Renal cortical epithelial cell (primary cell): Measurements from ENCODE around the gene NECTIN4. TPM values are rescaled to one million over a fixed set of nuclear protein-coding genes. Genes with fewer than 3 reads are reported as not detected.
A peak's percentile ranks its signal among the peaks of the same experiment; 100 is the strongest.

Experiments
- DNase-seq: peaks from one replicate; pipeline ENCODE4 v3.0.0-alpha.2; 2011; ENCODE audit warnings: low read depth
- total RNA-seq: library from RNA; depleted of rRNA; stranded (reverse); fragments of >200 nt; gene quantifications from 2 replicates; pipeline ENCODE4 v1.2.3, GENCODE V29; 2014

Gene NECTIN4
- total RNA-seq, 1 donor from 2014 or later: 0.75 TPM

DNA sequence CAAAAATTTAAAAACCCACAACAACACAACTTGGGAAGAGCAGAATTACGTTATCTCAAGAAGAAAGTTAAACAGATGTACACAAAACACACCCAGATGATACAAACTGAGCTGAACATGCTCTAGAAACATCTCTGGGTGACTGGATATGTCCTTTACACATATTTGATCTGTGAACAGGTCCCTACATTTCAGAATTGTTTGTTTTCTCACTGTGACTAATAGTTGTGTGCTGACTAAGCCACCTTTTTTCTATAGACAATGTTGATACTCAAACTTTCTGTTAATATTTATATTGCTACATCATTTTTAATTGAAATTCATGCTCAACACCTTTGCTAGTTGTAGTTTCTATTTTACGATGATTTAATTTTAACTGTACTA lies 67.4 kb downstream of the NECTIN4 start:
- peak; percentile 41 for DNase-seq

DNA sequence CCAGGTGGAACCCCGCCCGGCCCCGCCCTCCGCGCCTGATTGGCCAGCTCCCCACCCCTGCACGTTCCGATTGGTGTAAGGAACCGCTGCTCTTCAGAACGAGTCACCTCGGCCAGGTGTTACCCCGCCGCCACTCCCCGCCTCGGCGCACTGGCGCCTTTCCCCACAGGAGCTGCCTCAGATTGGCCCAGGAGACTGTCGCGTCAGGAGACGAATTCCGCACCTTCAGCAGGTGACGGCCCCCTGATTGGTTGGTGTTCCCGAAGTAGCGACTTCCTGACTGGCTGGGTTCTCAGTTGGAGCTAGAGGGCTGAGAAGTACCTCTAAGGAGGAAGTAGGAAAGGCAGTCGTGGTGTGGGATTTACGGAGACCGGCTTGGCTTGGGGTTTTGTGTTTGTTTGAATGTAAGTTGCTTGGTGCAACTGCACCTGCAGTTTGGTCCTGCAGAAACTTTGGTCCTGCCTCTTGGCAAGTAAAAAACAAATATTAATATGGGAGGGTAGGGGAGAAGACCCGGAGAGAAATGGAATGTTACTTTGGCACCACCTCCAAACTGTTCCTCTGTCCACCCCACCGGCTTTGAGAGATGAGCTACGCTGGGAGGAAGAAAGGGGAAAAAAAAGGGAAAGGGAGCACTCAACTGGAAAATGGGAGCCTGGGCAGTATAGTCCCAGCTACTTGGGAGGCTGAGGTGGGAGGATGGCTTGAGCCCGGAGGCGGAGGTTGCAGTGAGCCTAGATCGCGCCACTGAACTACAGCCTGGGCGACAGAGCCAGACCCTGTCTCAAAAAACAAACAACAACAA lies 68.0 kb downstream of the NECTIN4 start:
- peak; percentile 91 for DNase-seq

Other genes with a start within 250 kb of the NECTIN4 start
- not detected in 2 replicates for gene CD244, start 226.7 kb downstream of the NECTIN4 start, total RNA-seq
- not detected in 2 replicates for gene ITLN1, start 204.4 kb downstream of the NECTIN4 start, total RNA-seq
- not detected in 2 replicates for gene ITLN2, start 134.7 kb downstream of the NECTIN4 start, total RNA-seq
- gene F11R, start 68.4 kb downstream of the NECTIN4 start, total RNA-seq: 145 and 248 TPM in 2 replicates
- gene TSTD1, start 50.6 kb downstream of the NECTIN4 start, total RNA-seq: 45.1 and 106 TPM in 2 replicates
- gene USF1, start 43.6 kb downstream of the NECTIN4 start, total RNA-seq: 61.1 and 80.9 TPM in 2 replicates
- gene ARHGAP30, start 19.7 kb downstream of the NECTIN4 start, total RNA-seq: 0.17 TPM in 1 of 2 replicates, not detected in the other
- gene KLHDC9, start 8.8 kb upstream of the NECTIN4 start, total RNA-seq: 10.8 and 11.5 TPM in 2 replicates
- gene PFDN2, start 28.5 kb upstream of the NECTIN4 start, total RNA-seq: 28.7 and 37.1 TPM in 2 replicates
- 25.7 and 26.8 TPM in 2 replicates for gene NIT1, start 28.5 kb upstream of the NECTIN4 start, total RNA-seq
- gene DEDD, start 43.1 kb upstream of the NECTIN4 start, total RNA-seq: 18.2 and 34.8 TPM in 2 replicates
- gene UFC1, start 64.4 kb upstream of the NECTIN4 start, total RNA-seq: 83.5 and 142 TPM in 2 replicates
- 1.7 and 16.2 TPM in 2 replicates for gene USP21, start 69.9 kb upstream of the NECTIN4 start, total RNA-seq
- 24.9 and 36.8 TPM in 2 replicates for gene PPOX, start 76.9 kb upstream of the NECTIN4 start, total RNA-seq
- 16.8 and 25.5 TPM in 2 replicates for gene B4GALT3, start 87.9 kb upstream of the NECTIN4 start, total RNA-seq
- under 0.01 and 0.35 TPM in 2 replicates for gene ADAMTS4, start 109.5 kb upstream of the NECTIN4 start, total RNA-seq
- gene NDUFS2, start 112.8 kb upstream of the NECTIN4 start, total RNA-seq: 175 and 194 TPM in 2 replicates
- gene FCER1G, start 125.7 kb upstream of the NECTIN4 start, total RNA-seq: not detected in 2 replicates
- gene APOA2, start 134.1 kb upstream of the NECTIN4 start, total RNA-seq: not detected in 2 replicates
- gene TOMM40L, start 136.5 kb upstream of the NECTIN4 start, total RNA-seq: 16.5 and 17.4 TPM in 2 replicates
- gene NR1I3, start 148.6 kb upstream of the NECTIN4 start, total RNA-seq: not detected in 2 replicates
- 0.30 TPM in 1 of 2 replicates, not detected in the other for gene PCP4L1, start 169.2 kb upstream of the NECTIN4 start, total RNA-seq
- 0.45 and 1.4 TPM in 2 replicates for gene MPZ, start 220.4 kb upstream of the NECTIN4 start, total RNA-seq
- 45.8 and 103 TPM in 2 replicates for gene SDHC, start 224.8 kb upstream of the NECTIN4 start, total RNA-seq